DOHH2 (cell line): Measurements from ENCODE around the gene CDH4.
A peak's percentile ranks its signal among the peaks of the same experiment; 100 is the strongest.

ENCODE experiments used
- H3F3A ChIP-seq: fragments of 200-600 bp; sonication (generic), shearing (Covaris generic); 2 replicates; pipeline ENCODE4 v1.6.0; 2016; ENCODE audit warnings: antibody characterized with exemption, mild to moderate bottlenecking; ENCODE audit not compliant: control insufficient read depth, insufficient read depth
- H3K27ac ChIP-seq: fragments of 200-600 bp; sonication (generic); 2 replicates; pipeline ENCODE4 v1.5.1; 2014; ENCODE audit warnings: low read depth, mild to moderate bottlenecking, low read length, moderate library complexity
- H3K27me3 ChIP-seq: fragments of 200-600 bp; sonication (generic); 2 replicates; pipeline ENCODE4 v1.6.1; 2014; ENCODE audit warnings: mild to moderate bottlenecking, low read length, mixed read lengths; ENCODE audit not compliant: control insufficient read depth
- H3K36me3 ChIP-seq: fragments of 200-600 bp; sonication (generic); 2 replicates; pipeline ENCODE4 v1.6.1; 2014; ENCODE audit warnings: mild to moderate bottlenecking, low read length, moderate library complexity, mixed read lengths; ENCODE audit not compliant: control insufficient read depth
- H3K4me1 ChIP-seq: fragments of 200-600 bp; sonication (generic); 2 replicates; pipeline ENCODE4 v1.6.1; 2014; ENCODE audit warnings: mild to moderate bottlenecking, low read length, mixed read lengths; ENCODE audit not compliant: control insufficient read depth
- H3K4me2 ChIP-seq: fragments of 200-600 bp; sonication (generic); 2 replicates; pipeline ENCODE4 v1.6.0; 2014; ENCODE audit warnings: mild to moderate bottlenecking, low read length, moderate library complexity
- H3K4me3 ChIP-seq: fragments of 200-600 bp; sonication (generic); 2 replicates; pipeline ENCODE4 v1.5.1; 2014; ENCODE audit warnings: mild to moderate bottlenecking, low read length, mixed read lengths
- H3K79me2 ChIP-seq: fragments of 200-600 bp; sonication (generic); 2 replicates; pipeline ENCODE4 v1.6.1; 2014; ENCODE audit warnings: mild to moderate bottlenecking, low read length, mixed read lengths; ENCODE audit not compliant: control insufficient read depth
- H3K9me2 ChIP-seq: fragments of 200-600 bp; sonication (generic); replicated peaks from 2 replicates; pipeline ENCODE4 v1.6.1; 2014; ENCODE audit warnings: mild to moderate bottlenecking, low read length, mixed read lengths; ENCODE audit not compliant: control insufficient read depth
- H3K9me3 ChIP-seq: fragments of 200-600 bp; sonication (generic); 2 replicates; pipeline ENCODE4 v1.6.1; 2014; ENCODE audit warnings: antibody characterized with exemption, low read length, mixed read lengths; ENCODE audit not compliant: control insufficient read depth, insufficient read depth
- H4K20me1 ChIP-seq: fragments of 200-600 bp; sonication (generic); 2 replicates; pipeline ENCODE4 v1.6.0; 2014; ENCODE audit warnings: low read depth, mild to moderate bottlenecking, antibody characterized with exemption, low read length, moderate library complexity; ENCODE audit not compliant: control insufficient read depth, insufficient read depth
- EZH2phosphoT487 ChIP-seq: fragments of 200-600 bp; sonication (generic); IDR thresholded peaks from 2 replicates; pipeline ENCODE4 v1.6.1; 2017; ENCODE audit warnings: borderline replicate concordance, mild to moderate bottlenecking, antibody characterized with exemption, low read length, moderate library complexity, mixed read lengths
- TF ChIP-seq, protein P1 (sequence below): fragments of 200-600 bp; sonication (generic); IDR thresholded peaks from one replicate; pipeline ENCODE4 v1.5.1; 2014; ENCODE audit warnings: antibody characterized with exemption, mild to moderate bottlenecking, low read depth, low read length; ENCODE audit not compliant: poor library complexity, severe bottlenecking

The CDH4 gene

DNA sequence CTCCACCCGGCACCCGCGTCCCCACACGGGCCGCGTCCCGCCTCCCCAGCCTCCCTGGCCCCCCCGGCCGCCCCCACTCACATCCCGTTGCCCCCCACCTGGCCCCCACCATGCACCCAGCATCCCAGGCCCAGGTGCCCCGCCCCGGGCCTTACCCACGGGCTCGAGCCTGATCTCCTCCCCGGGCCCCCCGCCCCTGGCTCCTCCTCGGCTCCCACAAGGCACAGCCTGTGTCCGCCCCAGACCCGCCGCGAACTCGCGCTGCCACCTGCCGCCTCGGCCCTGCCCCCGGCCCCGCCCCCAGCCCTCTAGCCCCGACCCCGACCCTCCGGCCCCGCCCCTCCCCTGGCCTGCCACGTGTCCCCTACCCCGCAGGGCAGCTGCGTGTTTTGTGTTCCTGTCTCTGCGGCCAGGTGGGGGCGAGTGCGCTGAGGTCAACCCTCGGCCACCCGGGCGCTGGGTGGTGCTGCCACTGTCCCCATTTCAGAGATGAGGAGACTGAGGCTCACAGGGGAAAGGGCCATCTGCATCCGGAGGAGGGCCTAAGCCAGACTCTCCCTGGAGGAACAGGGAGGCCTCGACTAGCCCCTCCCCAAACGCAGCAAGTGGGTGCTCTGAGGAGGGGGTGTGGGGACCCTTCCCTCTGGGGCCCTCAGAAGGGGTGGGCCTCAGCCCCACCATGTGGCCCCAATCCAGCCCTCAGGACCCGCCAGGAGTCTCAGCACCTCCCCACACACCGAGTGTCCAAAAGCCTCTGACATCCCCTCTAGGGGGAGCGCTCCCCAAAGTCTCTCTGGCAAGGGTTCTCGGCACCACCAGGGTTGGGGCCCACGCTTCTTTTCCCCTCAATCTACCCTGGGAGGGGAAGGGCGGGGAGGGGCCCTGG is 713.8 kb downstream of the CDH4 start:
- Histone ChIP-seq H3K27me3 (no peaks in the 10 kb centered on the region), H3F3A (no peaks in the 10 kb centered on the region), H3K4me3 (no peak overlapping the region), H3K4me2 (no peak overlapping the region), H3K9me2 (no peaks in the 10 kb centered on the region), H3K36me3 (no peaks in the 10 kb centered on the region), H3K9me3 (no peaks in the 10 kb centered on the region), H3K79me2 (no peaks in the 10 kb centered on the region), H4K20me1 (no peaks in the 10 kb centered on the region), H3K27ac (no peak overlapping the region), H3K4me1 (no peaks in the 10 kb centered on the region)
- no peak for TF ChIP-seq EZH2phosphoT487
- TF ChIP-seq, protein P1, sequence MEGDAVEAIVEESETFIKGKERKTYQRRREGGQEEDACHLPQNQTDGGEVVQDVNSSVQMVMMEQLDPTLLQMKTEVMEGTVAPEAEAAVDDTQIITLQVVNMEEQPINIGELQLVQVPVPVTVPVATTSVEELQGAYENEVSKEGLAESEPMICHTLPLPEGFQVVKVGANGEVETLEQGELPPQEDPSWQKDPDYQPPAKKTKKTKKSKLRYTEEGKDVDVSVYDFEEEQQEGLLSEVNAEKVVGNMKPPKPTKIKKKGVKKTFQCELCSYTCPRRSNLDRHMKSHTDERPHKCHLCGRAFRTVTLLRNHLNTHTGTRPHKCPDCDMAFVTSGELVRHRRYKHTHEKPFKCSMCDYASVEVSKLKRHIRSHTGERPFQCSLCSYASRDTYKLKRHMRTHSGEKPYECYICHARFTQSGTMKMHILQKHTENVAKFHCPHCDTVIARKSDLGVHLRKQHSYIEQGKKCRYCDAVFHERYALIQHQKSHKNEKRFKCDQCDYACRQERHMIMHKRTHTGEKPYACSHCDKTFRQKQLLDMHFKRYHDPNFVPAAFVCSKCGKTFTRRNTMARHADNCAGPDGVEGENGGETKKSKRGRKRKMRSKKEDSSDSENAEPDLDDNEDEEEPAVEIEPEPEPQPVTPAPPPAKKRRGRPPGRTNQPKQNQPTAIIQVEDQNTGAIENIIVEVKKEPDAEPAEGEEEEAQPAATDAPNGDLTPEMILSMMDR = peak; percentile 54

DNA sequence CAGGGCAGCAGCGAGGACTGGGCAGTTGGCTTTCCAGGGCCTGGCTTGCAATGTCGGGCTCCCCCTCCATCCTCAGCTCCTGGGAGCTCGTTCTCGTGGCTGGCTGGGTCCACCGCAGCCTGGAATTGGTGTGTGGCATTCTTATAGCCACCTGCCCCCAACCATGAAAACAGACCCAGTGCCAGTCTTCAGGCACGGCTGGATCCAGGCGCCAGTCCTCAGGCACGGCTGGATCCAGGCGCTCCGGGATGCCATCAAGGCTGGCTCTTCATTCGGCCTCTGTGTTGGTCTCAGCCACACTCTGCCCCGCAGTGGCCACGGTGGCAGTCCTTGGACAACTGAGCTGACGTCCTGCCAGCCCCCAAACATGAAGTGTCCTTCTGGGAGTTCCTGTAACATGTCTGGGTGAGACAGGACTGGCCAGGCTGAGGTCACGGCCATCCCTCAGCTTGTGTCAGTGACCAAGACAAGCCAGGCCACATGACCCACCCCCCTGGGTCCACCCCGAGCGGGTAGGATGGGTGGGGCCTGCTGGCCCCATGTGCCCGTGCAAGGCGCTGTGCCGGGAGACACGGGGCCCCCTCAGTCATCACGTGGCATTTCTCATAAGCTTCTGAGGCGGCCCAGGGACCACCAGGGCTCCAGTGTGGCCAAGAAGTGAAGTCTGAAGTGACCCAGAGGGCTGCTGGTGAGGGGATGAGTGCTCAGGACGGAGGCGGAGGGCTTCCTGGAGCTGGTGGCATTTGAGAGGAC is 714.6 kb downstream of the CDH4 start:
- H3K9me3 ChIP-seq = no peaks in the 10 kb centered on the region
- no peaks in the 10 kb centered on the region for H3F3A ChIP-seq
- H3K4me1 ChIP-seq = no peaks in the 10 kb centered on the region
- no peaks in the 10 kb centered on the region for H3K9me2 ChIP-seq
- H4K20me1 ChIP-seq = no peaks in the 10 kb centered on the region
- H3K27me3 ChIP-seq = no peaks in the 10 kb centered on the region
- H3K4me2 ChIP-seq = no peak overlapping the region
- H3K36me3 ChIP-seq = no peaks in the 10 kb centered on the region
- TF ChIP-seq EZH2phosphoT487 = no peak
- TF ChIP-seq, protein P1 = no peak
- H3K4me3 ChIP-seq = no peak overlapping the region
- H3K27ac ChIP-seq = no peak overlapping the region
- H3K79me2 ChIP-seq = no peaks in the 10 kb centered on the region

DNA sequence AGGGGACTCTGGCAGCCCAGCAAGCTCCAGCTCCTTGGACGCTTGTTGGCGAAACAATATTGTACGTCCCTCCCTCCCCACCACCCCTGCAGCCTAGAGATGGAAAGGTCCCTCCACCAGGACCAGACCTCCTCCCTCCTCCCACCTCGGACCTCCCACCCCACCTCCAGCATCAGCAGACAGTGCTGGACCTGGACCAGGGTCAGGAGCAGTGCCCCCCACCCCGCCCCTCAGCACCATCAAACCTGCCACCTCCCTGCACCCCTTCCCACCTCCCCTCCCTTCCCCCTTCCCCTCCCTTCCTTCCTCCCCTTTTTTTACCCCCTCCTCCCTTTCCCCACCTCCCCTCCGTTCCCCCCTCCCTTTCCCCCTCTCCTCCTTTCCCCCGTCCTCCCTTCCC is 715.2 kb downstream of the CDH4 start:
- H3K4me2 ChIP-seq = no peak overlapping the region
- no peaks in the 10 kb centered on the region for H4K20me1 ChIP-seq
- H3K27me3 ChIP-seq = no peaks in the 10 kb centered on the region
- H3K79me2 ChIP-seq = no peaks in the 10 kb centered on the region
- no peaks in the 10 kb centered on the region for H3K9me2 ChIP-seq
- H3K36me3 ChIP-seq = no peaks in the 10 kb centered on the region
- H3K9me3 ChIP-seq = no peaks in the 10 kb centered on the region
- no peak overlapping the region for H3K4me3 ChIP-seq
- TF ChIP-seq, protein P1 = no peak
- no peak for TF ChIP-seq EZH2phosphoT487
- no peaks in the 10 kb centered on the region for H3F3A ChIP-seq
- no peak overlapping the region for H3K27ac ChIP-seq
- H3K4me1 ChIP-seq = no peaks in the 10 kb centered on the region
